CD14-positive monocyte (primary cell): ENCODE data around the gene AR. TPM values are rescaled to one million over a fixed set of nuclear protein-coding genes. Genes with fewer than 3 reads are reported as not detected.

Experiments used
- DNase-seq, 3 donors: peaks; one replicate each; pipeline ENCODE4 v3.0.0-alpha.2; 2011 to 2022
- H2AFZ ChIP-seq: 2 replicates; pipeline ENCODE4 v1.6.0; 2012; ENCODE audit warnings: mild to moderate bottlenecking, low read depth, low read length, inconsistent platforms; ENCODE audit not compliant: insufficient read depth, poor library complexity, severe bottlenecking
- H3K27ac ChIP-seq, 2 donors: 1 replicate in 1 of 2; 2 replicates in 1 of 2; pipeline ENCODE4 v1.5.1; 2012 to 2013; ENCODE audit warnings: low read length in 2 of 2, control low read depth in 1 of 2, inconsistent platforms in 1 of 2, low read depth in 1 of 2, mild to moderate bottlenecking in 1 of 2
- H3K27me3 ChIP-seq, 2 donors: one replicate each; pipeline versions ENCODE4 v1.6.0 to v1.6.1; 2011 to 2013; ENCODE audit warnings: low read length in 2 of 2; ENCODE audit not compliant: control insufficient read depth in 2 of 2, insufficient read depth in 2 of 2
- H3K36me3 ChIP-seq, 2 donors: replicated peaks in 1 of 2; 1 replicate in 1 of 2; 2 replicates in 1 of 2; pipeline versions ENCODE4 v1.5.1 to v1.6.1; 2012 to 2013; ENCODE audit warnings: low read length in 2 of 2, control low read depth in 1 of 2, inconsistent platforms in 1 of 2, mild to moderate bottlenecking in 1 of 2; ENCODE audit not compliant: insufficient read depth in 2 of 2, control insufficient read depth in 1 of 2
- H3K4me1 ChIP-seq, 2 donors: 1 replicate in 1 of 2; 2 replicates in 1 of 2; pipeline versions ENCODE4 v1.5.1 to v1.6.1; 2012 to 2013; ENCODE audit warnings: low read length in 2 of 2, control low read depth in 1 of 2, inconsistent platforms in 1 of 2, mild to moderate bottlenecking in 1 of 2, moderate library complexity in 1 of 2; ENCODE audit not compliant: insufficient read depth in 2 of 2, control insufficient read depth in 1 of 2
- H3K4me2 ChIP-seq: replicated peaks from 2 replicates; pipeline ENCODE3; 2012; ENCODE audit warnings: low read length, moderate library complexity, mild to moderate bottlenecking; ENCODE audit not compliant: poor library complexity, severe bottlenecking; ENCODE audit errors: extremely low read depth
- H3K4me3 ChIP-seq, 3 experiments: fragments of 200-600 bp in 1 of 3; sonication (generic) in 1 of 3; replicated peaks in 1 of 3; 1 replicate in 2 of 3; 2 replicates in 1 of 3; pipeline ENCODE4 v1.5.1; 2011 to 2013; ENCODE audit warnings: low read length in 3 of 3, mild to moderate bottlenecking in 3 of 3, control low read depth in 2 of 3, low read depth in 2 of 3, inconsistent platforms in 1 of 3, moderate library complexity in 1 of 3
- H3K79me2 ChIP-seq: 2 replicates; pipeline ENCODE4 v1.6.0; 2012; ENCODE audit warnings: mild to moderate bottlenecking, control low read depth, inconsistent platforms, low read length, moderate library complexity; ENCODE audit not compliant: insufficient read depth
- H3K9ac ChIP-seq: 2 replicates; pipeline ENCODE4 v1.6.0; 2017; ENCODE audit warnings: low read length, mild to moderate bottlenecking; ENCODE audit not compliant: insufficient read depth, poor library complexity, severe bottlenecking
- H3K9me3 ChIP-seq, 2 donors: replicated peaks in 1 of 2; 1 replicate in 1 of 2; 2 replicates in 1 of 2; pipeline versions ENCODE4 v1.5.1 to v1.6.1; 2012 to 2013; ENCODE audit warnings: low read length in 2 of 2, control low read depth in 1 of 2; ENCODE audit not compliant: control insufficient read depth in 1 of 2, insufficient read depth in 1 of 2
- H4K20me1 ChIP-seq: 2 replicates; pipeline ENCODE4 v1.6.0; 2012; ENCODE audit warnings: mild to moderate bottlenecking, low read length, control low read depth, moderate library complexity; ENCODE audit not compliant: insufficient read depth
- H3K27ac Mint-ChIP-seq, 7 donors: one replicate each; pipeline ENCODE4 v1.8.0; 2020; ENCODE audit warnings: mild to moderate bottlenecking in 7 of 7, mixed read lengths in 7 of 7, moderate library complexity in 6 of 7, inconsistent platforms in 2 of 7
- H3K27me3 Mint-ChIP-seq, 3 donors: one replicate each; pipeline ENCODE4 v1.8.0; 2021 to 2022; ENCODE audit warnings: low read depth in 3 of 3, mild to moderate bottlenecking in 3 of 3, mixed read lengths in 3 of 3, moderate library complexity in 3 of 3, inconsistent platforms in 1 of 3
- H3K36me3 Mint-ChIP-seq, 2 donors: one replicate each; pipeline ENCODE4 v1.8.0; 2020; ENCODE audit warnings: mixed read lengths in 2 of 2, inconsistent platforms in 1 of 2, mild to moderate bottlenecking in 1 of 2
- H3K4me1 Mint-ChIP-seq: one replicate; pipeline ENCODE4 v1.8.0; 2020; ENCODE audit warnings: mild to moderate bottlenecking, mixed read lengths
- H3K4me3 Mint-ChIP-seq, 2 donors: one replicate each; pipeline ENCODE4 v1.8.0; 2020; ENCODE audit warnings: mild to moderate bottlenecking in 2 of 2, mixed read lengths in 2 of 2, moderate library complexity in 1 of 2
- H3K9me3 Mint-ChIP-seq, 7 donors: one replicate each; pipeline ENCODE4 v1.8.0; 2020 to 2022; ENCODE audit warnings: mixed read lengths in 7 of 7, mild to moderate bottlenecking in 6 of 7, moderate library complexity in 6 of 7, inconsistent platforms in 2 of 7
- CTCF ChIP-seq: fragments of 200-600 bp; IDR thresholded peaks from one replicate; pipeline ENCODE4 v1.8.0; 2022; ENCODE audit warnings: antibody characterized with exemption, mild to moderate bottlenecking
- WGBS: methylation state at CpG from one replicate; pipeline ENCODE4 v1.1.5; 2013; ENCODE audit warnings: missing lambda C conversion rate; ENCODE audit not compliant: insufficient coverage; 5-methylcytosine and 5-hydroxymethylcytosine counted together
- intact Hi-C, 2 donors: fragments of 100-400 bp; cut with micrococcal nuclease; formaldehyde crosslinking; loops; one replicate each; pipeline versions ENCODE4 v1.15.0 to v1.15.1; 2023
- polyA plus RNA-seq, 3 donors: library from polyadenylated mRNA; depleted of rRNA in 1 of 3; unstranded in 2 of 3; stranded (reverse) in 1 of 3; fragments of 300-500 nt in 2 of 3; fragments of >200 nt in 1 of 3; fragmentation: Illumina TruSeq in 2 of 3; gene quantifications; 1 replicate in 2 of 3; 2 replicates in 1 of 3; pipeline ENCODE4 v1.2.3, GENCODE V29; 2012 to 2021

Gene AR
- polyA plus RNA-seq, 3 donors = not detected

DNA sequence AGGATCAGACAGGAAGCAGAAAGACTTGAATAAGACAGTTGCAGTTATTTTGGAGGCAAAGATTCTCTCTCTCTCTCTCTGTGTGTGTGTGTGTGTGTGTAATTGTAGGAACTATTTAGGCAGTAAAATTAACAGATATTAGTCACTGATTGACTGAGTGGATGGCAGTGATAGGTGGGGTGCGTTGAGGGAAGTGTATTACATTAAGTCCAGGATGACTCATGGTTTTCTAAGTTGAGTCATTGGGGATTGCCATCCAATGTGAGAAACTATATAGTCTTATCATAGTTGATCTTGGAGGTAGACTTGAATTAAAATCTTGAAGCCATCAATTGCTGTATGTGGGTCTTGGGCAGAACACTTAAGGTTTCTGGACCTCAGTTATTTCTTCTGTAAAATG, 75.4 kb downstream of the AR start:
- Histone ChIP-seq H3K27ac (no peak overlapping the region), H4K20me1 (no peaks in the 10 kb centered on the region), H3K36me3 (no peaks in the 10 kb centered on the region), H3K9me3 (no peaks in the 10 kb centered on the region), H3K9ac (no peak overlapping the region), H2AFZ (no peak overlapping the region), H3K27me3 (no peaks in the 10 kb centered on the region), H3K79me2 (no peaks in the 10 kb centered on the region), H3K4me3 (no peak overlapping the region), H3K4me1 (no peaks in the 10 kb centered on the region), H3K4me2 (no peak overlapping the region)
- H3K27me3 Mint-ChIP-seq = peaks cover 0 to 2% (median 0%) of the 10 kb centered on the region in 3 donors
- intact Hi-C loops = no loop called here
- H3K9me3 Mint-ChIP-seq = peaks cover 0 to 11% (median 4%) of the 10 kb centered on the region in 7 donors
- WGBS = no CpG with 5 or more reads among the region's 1 CpG
- H3K4me3 Mint-ChIP-seq = no peak overlapping the region
- peaks cover 3% of the 10 kb centered on the region for H3K4me1 Mint-ChIP-seq
- no peak overlapping the region for H3K27ac Mint-ChIP-seq
- no peak for TF ChIP-seq CTCF
- no peaks in the 10 kb centered on the region for H3K36me3 Mint-ChIP-seq
- peak; percentile 7 to 52 (median 13) for DNase-seq

GRCh38 chrX:67622053-67622585, 78.3 kb downstream of the AR start:
- H4K20me1 ChIP-seq = no peaks in the 10 kb centered on the region
- no peak for DNase-seq
- no peaks in the 10 kb centered on the region for H3K9me3 ChIP-seq
- H3K4me2 ChIP-seq = no peak overlapping the region
- H3K79me2 ChIP-seq = no peaks in the 10 kb centered on the region
- H2AFZ ChIP-seq = no peak overlapping the region
- H3K9ac ChIP-seq = no peak overlapping the region
- no peaks in the 10 kb centered on the region for H3K27me3 ChIP-seq
- Mint-ChIP-seq H3K4me1 (peaks cover 3% of the 10 kb centered on the region), H3K27ac (no peak overlapping the region), H3K4me3 (no peak overlapping the region), H3K36me3 (no peaks in the 10 kb centered on the region), H3K27me3 (peaks cover 0 to 2% (median 0%) of the 10 kb centered on the region in 3 donors), H3K9me3 (peaks cover 0 to 5% (median 3%) of the 10 kb centered on the region in 7 donors)
- no peaks in the 10 kb centered on the region for H3K36me3 ChIP-seq
- no peak overlapping the region for H3K27ac ChIP-seq
- intact Hi-C loops = no loop called here
- 100% methylated on average over 1 of the region's 2 CpGs for whole genome bisulfite sequencing
- no peak for TF ChIP-seq CTCF
- H3K4me1 ChIP-seq = no peaks in the 10 kb centered on the region
- H3K4me3 ChIP-seq = no peak overlapping the region
